HEK293 (cell line): ENCODE results near the gene ANAPC16.

Experiments
- CTCF ChIA-PET: fragments of 350-600 bp; formaldehyde crosslinking; extraction: SDS; loops from one replicate; lab custom pipeline; 2021; ENCODE audit warnings: antibody characterized with exemption; lab: Yijun Ruan, JAX
- POLR2A ChIA-PET: fragments of 300-600 bp; formaldehyde crosslinking; extraction: SDS; loops from one replicate; lab custom pipeline; 2020; ENCODE audit warnings: antibody characterized with exemption, inconsistent platforms; lab: Yijun Ruan, JAX
- H3K27ac ChIP-seq: fragments of 200-500 bp; sonication (Bioruptor generic); 2 replicates; pipeline ENCODE4 v1.5.1; 2014; ENCODE audit warnings: low read depth, low read length, control low read depth, inconsistent platforms; ENCODE audit errors: extremely low read depth
- H3K36me3 ChIP-seq, 2 experiments: fragments of 200-500 bp in 1 of 2; sonication (Bioruptor generic) in 1 of 2; 1 replicate in 1 of 2; 2 replicates in 1 of 2; pipeline ENCODE4 v1.5.1; 2014 to 2017; ENCODE audit warnings: inconsistent platforms in 2 of 2, low read length in 2 of 2; ENCODE audit not compliant: control insufficient read depth in 2 of 2, insufficient read depth in 1 of 2
- H3K4me1 ChIP-seq: fragments of 200-500 bp; sonication (Bioruptor generic); 2 replicates; pipeline ENCODE4 v1.5.1; 2014; ENCODE audit warnings: mild to moderate bottlenecking, low read length, inconsistent platforms; ENCODE audit not compliant: control insufficient read depth, insufficient read depth
- H3K4me3 ChIP-seq: 2 replicates; pipeline ENCODE4 v1.5.1; 2011; ENCODE audit warnings: low read depth, mild to moderate bottlenecking, control low read depth, low read length, moderate library complexity
- H3K9me3 ChIP-seq: fragments of 200-500 bp; sonication (Bioruptor generic); 2 replicates; pipeline ENCODE4 v1.5.1; 2014; ENCODE audit warnings: low read depth, low read length, inconsistent platforms; ENCODE audit not compliant: control insufficient read depth, insufficient read depth
- AEBP2 ChIP-seq: fragments of 450-650 bp; formaldehyde crosslinking; IDR thresholded peaks from 2 replicates; pipeline ENCODE4 v1.5.1; 2016; ENCODE audit warnings: missing biosample characterization, missing genetic modification characterization, borderline replicate concordance
- ATF2 ChIP-seq: fragments of 450-650 bp; formaldehyde crosslinking; IDR thresholded peaks from 2 replicates; pipeline ENCODE4 v1.5.1; 2016; ENCODE audit warnings: missing biosample characterization, missing genetic modification characterization, low read depth
- GLIS2 ChIP-seq: fragments of 450-650 bp; formaldehyde crosslinking; IDR thresholded peaks from 2 replicates; pipeline ENCODE4 v1.5.1; 2016; ENCODE audit warnings: missing biosample characterization, missing genetic modification characterization
- HIC1 ChIP-seq: fragments of 450-650 bp; formaldehyde crosslinking; IDR thresholded peaks from 2 replicates; pipeline ENCODE4 v1.5.1; 2016; ENCODE audit warnings: missing biosample characterization, missing genetic modification characterization
- HOXD13 ChIP-seq: sonication (generic); formaldehyde crosslinking; IDR thresholded peaks from 2 replicates; pipeline ENCODE4 v1.8.0; 2022; ENCODE audit warnings: missing genetic modification reagents, borderline replicate concordance
- KLF1 ChIP-seq: fragments of 450-650 bp; formaldehyde crosslinking; IDR thresholded peaks from 2 replicates; pipeline ENCODE4 v1.5.1; 2016; ENCODE audit warnings: missing biosample characterization, missing genetic modification characterization
- MZF1 ChIP-seq: fragments of 450-650 bp; formaldehyde crosslinking; IDR thresholded peaks from 2 replicates; pipeline ENCODE4 v1.5.1; 2017; ENCODE audit warnings: missing biosample characterization, missing genetic modification characterization, borderline replicate concordance
- SCRT2 ChIP-seq: fragments of 450-650 bp; formaldehyde crosslinking; IDR thresholded peaks from 2 replicates; pipeline ENCODE4 v1.5.1; 2016; ENCODE audit warnings: missing biosample characterization, missing genetic modification characterization
- SP2 ChIP-seq: fragments of 450-650 bp; formaldehyde crosslinking; IDR thresholded peaks from 2 replicates; pipeline ENCODE4 v1.5.1; 2016; ENCODE audit warnings: missing biosample characterization, missing genetic modification characterization
- YY1 ChIP-seq: fragments of 450-650 bp; formaldehyde crosslinking; IDR thresholded peaks from 2 replicates; pipeline ENCODE4 v1.5.1; 2018; ENCODE audit warnings: missing biosample characterization, missing genetic modification characterization
- ZNF10 ChIP-seq: fragments of 450-650 bp; formaldehyde crosslinking; IDR thresholded peaks from 2 replicates; pipeline ENCODE4 v1.5.1; 2017; ENCODE audit warnings: missing biosample characterization, missing genetic modification characterization
- ZNF16 ChIP-seq: fragments of 450-650 bp; formaldehyde crosslinking; IDR thresholded peaks from 2 replicates; pipeline ENCODE4 v1.5.1; 2016; ENCODE audit warnings: low read depth, missing biosample characterization, missing genetic modification characterization
- ZNF174 ChIP-seq: fragments of 450-650 bp; formaldehyde crosslinking; IDR thresholded peaks from 2 replicates; pipeline ENCODE4 v1.5.0; 2017; ENCODE audit warnings: missing biosample characterization, mild to moderate bottlenecking, missing genetic modification characterization
- ZNF214 ChIP-seq: fragments of 450-650 bp; formaldehyde crosslinking; IDR thresholded peaks from 2 replicates; pipeline ENCODE4 v1.5.1; 2017; ENCODE audit warnings: missing biosample characterization, mild to moderate bottlenecking, missing genetic modification characterization, borderline replicate concordance
- ZNF239 ChIP-seq: fragments of 450-650 bp; formaldehyde crosslinking; IDR thresholded peaks from 2 replicates; pipeline ENCODE4 v1.5.1; 2016; ENCODE audit warnings: missing biosample characterization, missing genetic modification characterization
- ZNF248 ChIP-seq: fragments of 450-650 bp; formaldehyde crosslinking; IDR thresholded peaks from 2 replicates; pipeline ENCODE4 v1.5.1; 2017; ENCODE audit warnings: missing biosample characterization, missing genetic modification characterization
- ZNF280C ChIP-seq: fragments of 450-650 bp; formaldehyde crosslinking; IDR thresholded peaks from 2 replicates; pipeline ENCODE4 v1.5.1; 2016; ENCODE audit warnings: missing biosample characterization, missing genetic modification characterization
- ZNF335 ChIP-seq: fragments of 450-650 bp; formaldehyde crosslinking; conservative IDR thresholded peaks from 2 replicates; pipeline ENCODE4 v1.5.1; 2016; ENCODE audit warnings: missing biosample characterization, missing genetic modification characterization
- ZNF350 ChIP-seq: fragments of 450-650 bp; formaldehyde crosslinking; IDR thresholded peaks from 2 replicates; pipeline ENCODE4 v1.5.0; 2017; ENCODE audit warnings: missing biosample characterization, mild to moderate bottlenecking, missing genetic modification characterization
- ZNF366 ChIP-seq: fragments of 450-650 bp; formaldehyde crosslinking; conservative IDR thresholded peaks from 2 replicates; pipeline ENCODE4 v1.5.1; 2016; ENCODE audit warnings: missing biosample characterization, missing genetic modification characterization
- ZNF37A ChIP-seq: fragments of 450-650 bp; IDR thresholded peaks from 2 replicates; pipeline ENCODE4 v1.5.1; 2018; ENCODE audit warnings: missing biosample characterization, missing genetic modification characterization
- ZNF560 ChIP-seq: fragments of 450-650 bp; formaldehyde crosslinking; IDR thresholded peaks from 2 replicates; pipeline ENCODE4 v1.5.1; 2017; ENCODE audit warnings: missing biosample characterization, missing genetic modification characterization, borderline replicate concordance
- ZNF629 ChIP-seq: fragments of 450-650 bp; formaldehyde crosslinking; IDR thresholded peaks from 2 replicates; pipeline ENCODE4 v1.5.1; 2017; ENCODE audit warnings: missing biosample characterization, missing genetic modification characterization
- ZNF645 ChIP-seq: fragments of 450-650 bp; formaldehyde crosslinking; IDR thresholded peaks from 2 replicates; pipeline ENCODE4; 2016; ENCODE audit warnings: missing biosample characterization, missing genetic modification characterization
- ZNF654 ChIP-seq: fragments of 450-650 bp; formaldehyde crosslinking; IDR thresholded peaks from 2 replicates; pipeline ENCODE4 v1.5.1; 2016; ENCODE audit warnings: low read depth, missing biosample characterization, missing genetic modification characterization
- ZNF792 ChIP-seq: fragments of 450-650 bp; formaldehyde crosslinking; IDR thresholded peaks from 2 replicates; pipeline ENCODE4 v1.5.1; 2016; ENCODE audit warnings: missing biosample characterization, missing genetic modification characterization
- TF ChIP-seq, protein P1 (sequence below): fragments of 450-650 bp; formaldehyde crosslinking; IDR thresholded peaks from 2 replicates; pipeline ENCODE4 v1.5.1; 2016; ENCODE audit warnings: missing biosample characterization, missing genetic modification characterization
- TF ChIP-seq, protein P2 (sequence below): fragments of 450-650 bp; formaldehyde crosslinking; IDR thresholded peaks from 2 replicates; pipeline ENCODE4 v1.5.1; 2017; ENCODE audit warnings: missing biosample characterization, mild to moderate bottlenecking, missing genetic modification characterization, moderate library complexity

ANAPC16 gene

DNA sequence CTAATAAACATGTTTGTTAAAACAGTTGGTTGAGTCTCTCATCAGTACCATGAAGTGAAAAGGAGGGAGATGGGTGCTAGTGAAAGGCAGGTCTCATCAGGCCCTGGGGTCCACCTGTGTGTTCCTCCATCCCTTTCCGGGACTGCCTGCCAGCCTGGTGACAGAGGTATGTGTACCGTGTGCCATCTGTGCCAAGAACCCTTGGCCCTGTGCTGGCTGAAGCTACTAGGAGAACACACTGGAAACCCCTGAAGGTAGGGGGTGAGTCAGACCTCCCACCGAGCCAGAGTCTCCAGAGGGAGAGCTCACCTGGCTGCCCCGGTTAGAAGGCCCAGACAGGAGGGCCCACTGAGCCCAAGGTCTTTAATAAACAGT lies 60.2 kb downstream of the ANAPC16 start:
- Histone ChIP-seq H3K27ac (peak overlapping the region; percentile 99), H3K4me1 (peaks cover 7% of the 10 kb centered on the region), H3K4me3 (no peak overlapping the region), H3K36me3 (peaks cover 0 to 16% of the 10 kb centered on the region in 2 experiments; a peak in 1 of 3 replicates), H3K9me3 (no peaks in the 10 kb centered on the region)
- POLR2A ChIA-PET = interaction anchor here (0.5 to 5.1 kb wide), 13 partner anchors 9 to 415 kb away, joined by 3 to 120 read pairs (median 10); no protein-coding TSS in a partner anchor
- CTCF ChIA-PET = interaction anchor here (0.5 to 4.5 kb wide), 9 partner anchors 16 to 602 kb away, joined by 3 to 52 read pairs (median 3); no protein-coding TSS in a partner anchor
- TF ChIP-seq SCRT2 (tag by site-specific recombination) = no peak
- TF ChIP-seq, protein P1, sequence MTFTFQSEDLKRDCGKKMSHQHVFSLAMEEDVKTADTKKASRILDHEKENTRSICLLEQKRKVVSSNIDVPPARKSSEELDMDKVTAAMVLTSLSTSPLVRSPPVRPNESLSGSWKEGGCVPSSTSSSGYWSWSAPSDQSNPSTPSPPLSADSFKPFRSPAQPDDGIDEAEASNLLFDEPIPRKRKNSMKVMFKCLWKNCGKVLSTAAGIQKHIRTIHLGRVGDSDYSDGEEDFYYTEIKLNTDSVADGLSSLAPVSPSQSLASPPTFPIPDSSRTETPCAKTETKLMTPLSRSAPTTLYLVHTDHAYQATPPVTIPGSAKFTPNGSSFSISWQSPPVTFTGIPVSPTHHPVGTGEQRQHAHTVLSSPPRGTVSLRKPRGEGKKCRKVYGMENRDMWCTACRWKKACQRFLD (tag by site-specific recombination) = no peak
- TF ChIP-seq ZNF37A = no peak
- no peak for TF ChIP-seq ZNF629
- TF ChIP-seq YY1 (tag by site-specific recombination) = no peak
- TF ChIP-seq, protein P2, sequence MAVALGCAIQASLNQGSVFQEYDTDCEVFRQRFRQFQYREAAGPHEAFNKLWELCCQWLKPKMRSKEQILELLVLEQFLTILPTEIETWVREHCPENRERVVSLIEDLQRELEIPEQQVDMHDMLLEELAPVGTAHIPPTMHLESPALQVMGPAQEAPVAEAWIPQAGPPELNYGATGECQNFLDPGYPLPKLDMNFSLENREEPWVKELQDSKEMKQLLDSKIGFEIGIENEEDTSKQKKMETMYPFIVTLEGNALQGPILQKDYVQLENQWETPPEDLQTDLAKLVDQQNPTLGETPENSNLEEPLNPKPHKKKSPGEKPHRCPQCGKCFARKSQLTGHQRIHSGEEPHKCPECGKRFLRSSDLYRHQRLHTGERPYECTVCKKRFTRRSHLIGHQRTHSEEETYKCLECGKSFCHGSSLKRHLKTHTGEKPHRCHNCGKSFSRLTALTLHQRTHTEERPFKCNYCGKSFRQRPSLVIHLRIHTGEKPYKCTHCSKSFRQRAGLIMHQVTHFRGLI (tag by site-specific recombination) = no peak
- no peak for TF ChIP-seq ZNF792 (tag by site-specific recombination)
- TF ChIP-seq SP2 (tag by site-specific recombination) = no peak
- TF ChIP-seq AEBP2 (tag by site-specific recombination) = no peak
- TF ChIP-seq ZNF214 (tag by site-specific recombination) = no peak
- no peak for TF ChIP-seq ZNF335
- TF ChIP-seq ZNF560 (tag by site-specific recombination) = no peak
- TF ChIP-seq ZNF280C = no peak
- no peak for TF ChIP-seq ZNF239 (tag by site-specific recombination)
- no peak for TF ChIP-seq KLF1 (tag by site-specific recombination)
- no peak for TF ChIP-seq ZNF10 (tag by site-specific recombination)
- no peak for TF ChIP-seq ATF2 (tag by site-specific recombination)
- TF ChIP-seq ZNF350 (tag by site-specific recombination) = no peak
- no peak for TF ChIP-seq MZF1 (tag by site-specific recombination)
- 0 out of 2 replicates have a peak, but pooled peaks have one; percentile 1 for TF ChIP-seq ZNF366 (tag by site-specific recombination)
- no peak for TF ChIP-seq ZNF16 (tag by site-specific recombination)
- TF ChIP-seq HOXD13 = no peak
- peak; percentile 64; the same call in 1 of the 2 replicates for TF ChIP-seq ZNF645 (tag by site-specific recombination)
- no peak for TF ChIP-seq HIC1
- TF ChIP-seq ZNF174 (tag by site-specific recombination) = no peak
- TF ChIP-seq ZNF654 (tag by site-specific recombination) = no peak
- TF ChIP-seq ZNF248 (tag by site-specific recombination) = no peak
- TF ChIP-seq GLIS2 = peak; percentile 36; the same call in 1 of the 2 replicates
